ENCODE results near the gene LPAR1.

The LPAR1 gene

DNA sequence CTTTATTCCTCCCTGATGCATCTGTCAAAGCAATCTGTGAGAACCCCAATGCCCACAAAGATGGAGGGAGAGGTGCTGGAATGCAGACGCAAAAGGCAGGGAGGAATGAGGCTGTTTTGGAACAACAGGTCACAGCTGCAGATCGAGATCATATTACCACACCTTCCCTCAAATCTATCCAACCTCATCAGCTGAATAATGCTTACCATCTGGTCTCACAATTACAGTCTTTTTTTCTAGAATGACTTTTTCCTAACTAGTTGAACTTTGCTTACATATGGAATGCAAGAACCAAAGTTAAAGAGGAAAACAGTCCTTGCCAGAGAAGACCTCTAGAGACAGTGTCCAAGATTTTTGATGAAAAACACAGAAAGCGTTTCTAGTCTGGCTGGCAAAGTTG lies 158.1 kb downstream of the LPAR1 start:
- H3K36me3 ChIP-seq (replicated peaks), result no peaks in the 10 kb centered on the region
- no peaks in the 10 kb centered on the region for H3K27me3 ChIP-seq (replicated peaks)
- DNase-seq, result peak; percentile 30
- no peak overlapping the region for H3K4me3 ChIP-seq (ENCODE audit: low read depth, low read length)
- no peak for TF ChIP-seq CTCF (IDR thresholded peaks at IDR 0.05; ENCODE audit: low read depth, low read length, missing control alignments)
- in situ Hi-C loops (cut with HindIII; ENCODE audit: low pct_ligation_motif_present, low sequenced_read_pairs), result no loop called here
- H3K27ac ChIP-seq, result no peak overlapping the region

DNA sequence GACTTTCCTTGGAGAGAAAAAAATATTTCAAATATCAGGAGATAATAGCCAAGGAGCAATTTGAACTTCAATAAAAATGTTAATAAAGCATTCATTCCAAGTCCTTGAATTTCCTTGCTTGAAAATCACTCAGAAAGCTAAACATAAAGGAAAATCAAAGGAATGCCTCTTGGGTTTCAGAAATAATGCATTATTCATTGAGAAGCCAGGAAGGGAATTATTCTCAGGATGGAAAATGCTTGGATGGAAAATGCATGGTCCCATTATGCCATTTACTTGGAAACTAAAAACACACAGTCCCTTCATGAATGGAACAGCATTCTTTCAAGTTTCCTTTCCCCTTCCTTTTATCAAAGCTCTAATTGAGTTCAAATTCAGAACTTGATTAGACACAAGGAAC lies 160.9 kb downstream of the LPAR1 start:
- no peaks in the 10 kb centered on the region for H3K36me3 ChIP-seq (replicated peaks)
- no peak overlapping the region for H3K27ac ChIP-seq
- H3K4me3 ChIP-seq (ENCODE audit: low read depth, low read length), result no peak overlapping the region
- in situ Hi-C loops (cut with HindIII; ENCODE audit: low pct_ligation_motif_present, low sequenced_read_pairs), result no loop called here
- DNase-seq, result no peak
- H3K27me3 ChIP-seq (replicated peaks), result no peaks in the 10 kb centered on the region
- TF ChIP-seq CTCF (IDR thresholded peaks at IDR 0.05; ENCODE audit: low read depth, low read length, missing control alignments), result no peak

DNA sequence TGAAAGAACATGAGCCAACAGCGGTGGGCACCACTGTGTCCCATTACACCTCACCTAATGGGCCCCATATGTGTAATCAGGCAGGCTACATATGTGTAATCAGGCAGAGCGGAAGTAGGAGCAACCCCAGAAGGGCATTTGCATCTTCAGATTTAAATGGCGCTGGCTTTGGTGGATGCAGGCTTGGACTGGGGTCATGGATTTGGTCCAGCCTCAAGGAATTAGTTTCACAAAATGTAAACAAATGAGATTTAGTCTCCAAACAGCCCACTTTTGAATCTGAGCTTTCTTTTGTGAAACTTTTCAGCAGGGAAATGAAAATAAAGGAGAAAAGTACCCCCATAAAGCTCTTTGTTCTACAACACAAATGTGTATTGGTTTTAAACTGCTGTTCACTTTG lies 161.3 kb downstream of the LPAR1 start:
- TF ChIP-seq CTCF (IDR thresholded peaks at IDR 0.05; ENCODE audit: low read depth, low read length, missing control alignments), result no peak
- DNase-seq, result no peak
- no peak overlapping the region for H3K4me3 ChIP-seq (ENCODE audit: low read depth, low read length)
- no peaks in the 10 kb centered on the region for H3K27me3 ChIP-seq (replicated peaks)
- no peak overlapping the region for H3K27ac ChIP-seq
- H3K36me3 ChIP-seq (replicated peaks), result no peaks in the 10 kb centered on the region
- in situ Hi-C loops (cut with HindIII; ENCODE audit: low pct_ligation_motif_present, low sequenced_read_pairs), result no loop called here

- Histone ChIP-seq H3K36me3 (replicated peaks) (no peaks in the 10 kb centered on the region), H3K4me3 (ENCODE audit: low read depth, low read length) (no peak overlapping the region), H3K27ac (no peak overlapping the region), H3K27me3 (replicated peaks) (no peaks in the 10 kb centered on the region)
- TF ChIP-seq CTCF (IDR thresholded peaks at IDR 0.05; ENCODE audit: low read depth, low read length, missing control alignments), result no peak
- no peak for DNase-seq
- in situ Hi-C loops (cut with HindIII; ENCODE audit: low pct_ligation_motif_present, low sequenced_read_pairs), result no loop called here
Observed at GRCh38 chr9:110874963-110875674, 163.2 kb downstream of the LPAR1 start.

DNA sequence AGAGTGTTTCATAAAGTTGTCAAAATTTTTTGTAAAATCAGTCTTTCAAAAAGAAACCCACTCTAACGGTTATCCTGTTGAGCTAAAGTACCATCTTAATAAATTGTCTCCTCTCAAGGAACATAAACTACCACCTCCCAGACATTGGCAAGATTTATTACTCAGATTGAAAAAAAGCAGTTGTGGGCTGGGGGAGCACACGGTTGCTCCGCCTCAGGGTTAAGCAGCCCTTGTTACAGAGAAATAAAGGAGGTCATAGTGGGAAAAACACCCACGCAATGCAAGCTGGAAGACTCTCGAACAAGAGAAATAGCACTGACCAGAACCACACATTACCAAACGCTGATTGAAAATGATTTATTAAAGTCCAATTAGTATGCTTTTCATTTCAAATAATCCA lies 165.3 kb downstream of the LPAR1 start:
- no peak for TF ChIP-seq CTCF (IDR thresholded peaks at IDR 0.05; ENCODE audit: low read depth, low read length, missing control alignments)
- H3K27ac ChIP-seq, result no peak overlapping the region
- H3K36me3 ChIP-seq (replicated peaks), result no peaks in the 10 kb centered on the region
- in situ Hi-C loops (cut with HindIII; ENCODE audit: low pct_ligation_motif_present, low sequenced_read_pairs), result no loop called here
- H3K27me3 ChIP-seq (replicated peaks), result no peaks in the 10 kb centered on the region
- DNase-seq, result no peak
- H3K4me3 ChIP-seq (ENCODE audit: low read depth, low read length), result no peak overlapping the region

DNA sequence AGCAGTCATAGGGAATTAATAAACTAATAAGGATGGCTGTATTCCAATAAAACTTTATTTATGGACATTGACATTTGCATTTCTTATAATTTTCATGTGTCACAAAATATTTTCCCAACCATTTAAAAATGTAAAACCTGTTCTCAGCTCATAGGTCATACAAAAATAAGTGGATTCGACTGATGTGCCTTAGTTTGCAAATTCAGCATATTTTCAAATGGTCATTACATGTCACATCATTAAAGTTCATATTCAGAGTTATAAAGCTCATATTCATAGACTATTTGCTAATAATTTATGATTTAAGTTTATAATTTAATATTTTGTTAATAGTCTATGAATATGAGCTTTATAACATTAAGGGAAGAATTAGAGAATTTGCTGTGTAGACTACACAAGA lies 166.5 kb downstream of the LPAR1 start:
- no peak for DNase-seq
- Histone ChIP-seq H3K36me3 (replicated peaks) (no peaks in the 10 kb centered on the region), H3K4me3 (ENCODE audit: low read depth, low read length) (no peak overlapping the region), H3K27me3 (replicated peaks) (no peaks in the 10 kb centered on the region), H3K27ac (no peak overlapping the region)
- in situ Hi-C loops (cut with HindIII; ENCODE audit: low pct_ligation_motif_present, low sequenced_read_pairs), result no loop called here
- TF ChIP-seq CTCF (IDR thresholded peaks at IDR 0.05; ENCODE audit: low read depth, low read length, missing control alignments), result no peak
